Activated CD4-positive, alpha-beta T cell treated with anti-CD3 and anti-CD28 coated beads, Interleukin-2, amount 50 U/mL, for 1 hour (primary cell): ENCODE data around the gene CHMP1B.
"Not testable (repeated sequence)": the region's sequence is repeated elsewhere in the genome, so short reads cannot be mapped to it uniquely, and the experiment has no call there.

Experiments used
- DNase-seq: peaks from one replicate; pipeline ENCODE4 v3.0.0-alpha.2; 2020

CHMP1B gene

DNA sequence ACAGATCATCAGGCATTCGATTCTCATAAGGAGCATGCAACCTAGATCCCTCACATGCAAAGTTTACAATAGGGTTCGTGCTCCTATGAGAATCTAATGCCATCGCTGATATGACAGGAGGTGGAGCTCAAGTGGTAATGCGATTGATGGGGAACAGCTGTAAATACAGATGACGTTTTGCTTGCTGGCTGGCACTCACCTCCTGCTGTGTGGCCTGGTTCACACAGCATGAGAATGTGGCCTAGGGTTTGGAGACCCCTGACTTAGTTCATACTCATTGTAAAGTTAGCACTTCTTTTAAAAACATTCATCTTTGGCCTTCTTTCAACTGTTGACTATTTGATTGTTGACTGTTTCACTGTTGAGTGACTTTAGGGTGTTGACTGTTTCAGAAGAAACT lies 8.7 kb upstream of the CHMP1B start:
- DNase-seq, result no peak

DNA sequence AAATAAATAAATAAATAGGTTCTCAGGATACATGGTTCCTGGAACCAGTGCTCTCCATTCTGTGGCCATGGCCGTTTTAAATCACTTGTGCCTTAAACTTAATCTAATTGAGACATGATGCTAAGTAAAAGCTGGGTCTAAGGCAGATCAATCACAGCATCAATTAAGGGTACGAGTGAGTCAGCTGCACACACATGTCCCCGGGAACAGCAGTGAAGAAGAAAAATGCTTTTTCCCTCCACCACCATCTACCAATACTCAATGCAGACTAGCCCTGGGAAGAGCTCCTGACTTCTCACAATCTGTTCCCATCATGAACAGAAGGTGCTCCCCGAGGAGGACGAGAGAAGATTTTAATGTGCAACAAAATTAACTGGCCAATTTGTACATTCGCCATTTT lies 6.8 kb upstream of the CHMP1B start:
- no peak for DNase-seq

DNA sequence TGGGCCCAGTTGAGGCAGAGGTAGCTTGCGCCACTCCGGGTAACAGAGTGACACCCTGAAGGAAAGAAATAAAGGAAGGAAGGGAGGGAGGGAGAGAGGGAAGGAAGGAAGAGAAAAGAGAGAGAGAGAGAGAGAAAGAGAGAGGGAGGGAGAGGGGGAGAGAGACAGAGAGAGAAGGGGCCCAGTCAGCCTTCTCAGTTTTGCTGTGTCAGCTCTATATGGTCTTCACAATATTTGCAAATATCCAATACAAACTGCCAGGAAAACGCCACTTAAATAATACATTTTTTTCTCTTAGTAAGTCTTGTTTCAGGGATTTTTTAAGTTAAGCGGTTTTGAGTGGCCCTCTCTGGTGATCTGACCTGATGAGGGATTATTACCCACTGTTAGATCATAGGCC lies 5.6 kb upstream of the CHMP1B start:
- DNase-seq, result no peak

DNA sequence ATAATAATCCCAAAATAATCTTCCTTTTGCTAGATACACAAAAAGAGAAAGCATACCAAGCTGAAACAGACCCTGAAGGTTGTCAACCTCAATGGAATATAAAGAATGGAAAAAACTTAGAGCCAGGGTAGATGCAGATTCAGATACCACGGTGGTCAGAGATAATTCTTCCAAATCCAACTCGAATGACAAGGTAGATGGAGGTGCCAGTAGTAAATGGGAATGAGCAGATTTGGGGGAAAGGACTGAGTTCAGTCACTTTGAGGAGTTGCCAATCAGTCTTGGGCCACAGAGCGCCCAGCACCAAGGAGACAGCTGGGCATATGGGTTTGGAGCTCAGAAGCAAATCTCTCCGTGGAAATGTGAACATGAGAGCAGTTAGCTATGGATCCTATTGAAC lies 3.4 kb upstream of the CHMP1B start:
- DNase-seq, result no peak

DNA sequence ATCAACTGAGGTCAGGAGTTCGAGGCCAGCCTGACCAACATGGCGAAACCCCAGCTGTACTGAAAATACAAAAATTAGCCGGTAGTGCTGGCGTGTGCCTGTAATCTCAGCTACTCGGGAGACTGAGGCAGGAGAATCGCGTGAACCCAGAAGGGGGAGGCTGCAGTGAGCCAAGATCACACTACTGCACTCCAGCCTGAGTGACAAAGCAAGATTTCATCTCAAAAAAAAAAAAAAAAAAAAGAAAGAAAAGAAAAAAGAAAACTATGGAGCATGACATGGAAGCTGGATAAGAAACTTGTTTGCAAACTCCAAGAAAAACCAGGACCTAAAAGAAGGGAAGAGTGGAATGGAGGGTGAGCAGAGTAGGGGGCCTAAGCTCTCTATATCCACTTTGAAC lies 1.9 kb upstream of the CHMP1B start:
- DNase-seq, result no peak

DNA sequence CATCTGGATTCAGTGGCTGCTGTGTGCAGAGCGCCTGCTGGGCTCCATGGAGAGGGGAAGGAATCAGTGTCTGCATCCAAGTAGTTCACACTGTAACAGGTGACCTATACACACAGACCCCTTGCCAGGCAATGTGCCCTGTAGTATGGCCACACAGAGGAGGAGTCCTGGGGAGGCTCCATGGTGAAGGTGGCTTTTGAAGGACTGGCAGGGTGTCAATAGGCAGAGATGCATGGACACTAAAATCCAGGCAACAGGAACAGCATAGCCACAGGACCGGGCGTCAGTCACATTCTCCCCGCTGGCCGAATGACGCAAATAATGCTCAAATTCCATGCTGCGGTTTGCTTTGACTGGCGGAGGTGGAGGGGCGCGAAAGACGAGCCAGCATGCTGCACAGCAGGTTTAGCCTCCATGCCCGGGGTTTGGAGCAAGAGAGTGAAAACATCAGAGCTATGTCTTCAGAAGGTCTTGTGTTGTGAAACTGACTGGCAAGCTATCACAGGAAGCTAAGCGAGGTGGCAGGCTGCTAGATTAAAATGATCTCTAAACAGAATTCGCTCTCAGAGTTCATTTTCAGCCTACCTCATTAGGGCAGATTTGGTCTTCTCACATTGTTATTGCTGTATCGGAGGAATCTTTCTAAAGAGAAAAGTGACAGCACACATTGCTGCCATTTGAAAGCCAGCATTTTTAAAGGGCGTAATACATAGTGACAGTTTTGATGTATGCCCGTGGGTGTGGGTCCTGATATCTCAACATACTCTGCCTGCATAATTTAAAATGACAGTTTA lies 1.2 kb upstream of the CHMP1B start:
- peak; percentile 73 for DNase-seq

DNA sequence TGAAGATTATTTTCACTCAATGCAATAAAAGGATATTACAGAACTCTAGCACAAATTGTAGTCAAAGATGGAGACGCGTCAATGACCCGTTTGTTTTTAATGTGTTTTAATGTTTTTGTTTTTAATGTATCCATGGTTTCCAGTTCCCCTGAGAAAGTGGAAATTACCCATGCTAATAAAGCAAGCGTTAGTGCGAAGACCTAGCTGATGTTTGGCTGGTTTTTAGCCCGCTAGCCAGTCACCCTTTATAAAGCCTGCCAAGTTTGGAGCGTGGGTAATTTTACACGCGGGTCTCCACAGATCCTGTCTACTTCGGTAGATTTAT lies 430 bp upstream of the CHMP1B start:
- DNase-seq, result no peak

DNA sequence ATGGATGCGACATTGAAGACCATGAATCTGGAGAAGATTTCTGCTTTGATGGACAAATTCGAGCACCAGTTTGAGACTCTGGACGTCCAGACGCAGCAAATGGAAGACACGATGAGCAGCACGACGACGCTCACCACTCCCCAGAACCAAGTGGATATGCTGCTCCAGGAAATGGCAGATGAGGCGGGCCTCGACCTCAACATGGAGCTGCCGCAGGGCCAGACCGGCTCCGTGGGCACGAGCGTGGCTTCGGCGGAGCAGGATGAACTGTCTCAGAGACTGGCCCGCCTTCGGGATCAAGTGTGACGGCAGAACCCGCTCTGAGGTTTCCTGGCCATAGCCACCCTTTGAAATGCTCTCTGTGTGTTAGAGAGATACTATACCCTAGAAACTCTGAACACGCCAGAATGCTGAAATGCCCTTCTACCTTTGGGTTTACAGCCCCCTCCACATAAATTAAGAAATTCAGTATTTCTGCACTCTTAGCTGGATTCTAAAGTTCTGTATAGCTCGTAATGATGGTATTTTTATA lies 659 bp downstream of the CHMP1B start:
- peak; percentile 50 for DNase-seq

DNA sequence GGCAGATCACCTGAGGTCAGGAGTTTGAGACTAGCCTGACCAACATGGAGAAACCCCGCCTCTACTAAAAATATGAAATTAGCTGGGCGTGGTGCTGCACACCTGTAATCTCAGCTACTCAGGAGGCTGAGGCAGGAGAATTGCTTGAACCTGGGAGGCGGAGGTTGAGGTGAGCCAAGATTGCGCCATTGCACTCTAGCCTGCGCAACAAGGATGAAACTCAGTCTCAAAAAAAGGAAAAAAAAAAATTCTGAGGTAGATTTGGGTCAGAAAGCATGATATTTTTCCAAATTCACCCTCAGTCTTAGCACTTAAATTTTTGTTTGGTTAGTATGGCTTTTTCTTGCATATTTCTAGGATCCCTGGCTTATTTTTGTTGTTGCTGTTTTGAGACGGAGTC lies 3.3 kb downstream of the CHMP1B start:
- not testable (repeated sequence) for DNase-seq

DNA sequence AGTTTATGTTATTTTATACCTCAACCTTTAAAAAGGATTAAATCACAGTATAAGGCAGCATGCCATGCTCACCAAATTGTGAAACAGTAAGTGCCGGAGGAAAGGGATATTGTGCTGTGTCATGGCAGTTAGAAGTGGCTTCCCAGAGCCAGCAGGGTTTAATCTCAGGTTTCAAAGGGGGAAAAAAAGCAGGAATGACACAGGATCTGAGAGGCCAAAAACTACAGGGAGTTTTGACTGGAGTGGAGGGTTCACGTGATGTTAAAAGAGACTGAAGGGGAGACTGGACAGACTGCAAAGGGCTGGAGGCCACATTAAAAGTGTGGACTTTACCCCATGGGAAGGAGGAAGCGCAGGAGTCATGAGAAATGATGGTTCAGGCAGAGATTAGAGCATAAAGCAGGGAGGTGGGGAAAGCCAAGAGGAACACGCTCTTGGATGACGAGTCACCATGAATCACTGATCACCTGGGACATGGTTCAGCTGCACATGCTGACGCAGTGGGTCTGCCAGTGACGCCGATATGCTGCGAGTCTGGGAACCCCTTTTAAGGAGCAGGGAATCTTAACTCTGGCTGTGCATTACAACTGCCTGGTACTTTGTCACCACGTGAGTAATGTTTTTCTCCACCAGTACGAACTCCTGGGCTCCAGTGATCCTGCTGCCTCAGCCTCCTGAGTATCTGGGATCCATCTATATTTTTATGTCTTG lies 6.1 kb downstream of the CHMP1B start:
- DNase-seq, result no peak

DNA sequence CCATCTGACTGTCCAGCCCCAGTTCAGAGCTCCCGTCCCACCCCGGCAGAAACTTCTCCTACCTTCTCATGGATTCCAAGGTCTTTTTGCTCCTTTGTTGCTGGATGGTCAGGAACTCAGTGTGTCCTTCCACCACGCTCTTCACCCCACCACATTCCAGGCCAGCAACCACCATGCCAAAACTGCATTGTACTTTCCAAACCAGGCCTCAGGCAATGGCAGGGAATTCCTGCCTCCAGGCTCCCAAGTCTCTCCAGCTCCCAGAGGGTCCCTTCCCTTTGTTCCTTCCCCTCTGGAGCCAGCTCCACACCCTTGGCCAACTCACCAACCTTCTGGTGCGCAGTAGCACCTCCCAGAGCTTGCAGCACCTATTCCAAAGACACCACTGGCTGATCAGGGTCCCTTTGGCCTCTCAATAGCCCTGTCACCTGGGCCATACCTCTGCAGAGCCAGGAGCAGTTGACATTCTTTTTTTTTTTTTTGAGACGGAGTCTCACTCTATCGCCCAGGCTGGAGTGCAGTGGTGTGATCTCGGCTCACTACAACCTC lies 8.1 kb downstream of the CHMP1B start:
- no peak for DNase-seq

DNA sequence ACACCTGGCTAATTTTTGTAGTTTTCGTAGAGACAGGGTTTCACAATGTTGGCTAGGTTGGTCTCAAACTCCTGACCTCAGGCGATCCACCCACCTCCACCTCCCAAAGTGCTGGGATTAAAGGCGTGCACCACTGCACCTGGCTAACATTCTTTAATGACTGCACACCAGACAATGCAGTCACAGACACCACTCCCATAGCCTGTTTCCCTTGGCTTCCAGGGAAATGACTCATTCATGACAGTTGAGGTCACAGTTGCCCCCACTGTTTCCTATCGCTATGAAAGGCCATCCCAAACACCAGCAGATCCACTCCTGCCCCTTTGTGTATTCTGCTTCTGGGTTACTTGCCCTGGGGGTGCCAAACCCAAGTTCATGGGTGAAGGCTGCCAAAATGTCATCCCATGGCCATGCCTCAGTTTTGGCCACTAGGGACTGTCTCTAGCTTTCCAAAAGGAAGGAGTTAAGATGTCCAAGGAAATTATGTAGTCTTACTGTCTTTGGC lies 8.7 kb downstream of the CHMP1B start:
- no peak for DNase-seq

DNA sequence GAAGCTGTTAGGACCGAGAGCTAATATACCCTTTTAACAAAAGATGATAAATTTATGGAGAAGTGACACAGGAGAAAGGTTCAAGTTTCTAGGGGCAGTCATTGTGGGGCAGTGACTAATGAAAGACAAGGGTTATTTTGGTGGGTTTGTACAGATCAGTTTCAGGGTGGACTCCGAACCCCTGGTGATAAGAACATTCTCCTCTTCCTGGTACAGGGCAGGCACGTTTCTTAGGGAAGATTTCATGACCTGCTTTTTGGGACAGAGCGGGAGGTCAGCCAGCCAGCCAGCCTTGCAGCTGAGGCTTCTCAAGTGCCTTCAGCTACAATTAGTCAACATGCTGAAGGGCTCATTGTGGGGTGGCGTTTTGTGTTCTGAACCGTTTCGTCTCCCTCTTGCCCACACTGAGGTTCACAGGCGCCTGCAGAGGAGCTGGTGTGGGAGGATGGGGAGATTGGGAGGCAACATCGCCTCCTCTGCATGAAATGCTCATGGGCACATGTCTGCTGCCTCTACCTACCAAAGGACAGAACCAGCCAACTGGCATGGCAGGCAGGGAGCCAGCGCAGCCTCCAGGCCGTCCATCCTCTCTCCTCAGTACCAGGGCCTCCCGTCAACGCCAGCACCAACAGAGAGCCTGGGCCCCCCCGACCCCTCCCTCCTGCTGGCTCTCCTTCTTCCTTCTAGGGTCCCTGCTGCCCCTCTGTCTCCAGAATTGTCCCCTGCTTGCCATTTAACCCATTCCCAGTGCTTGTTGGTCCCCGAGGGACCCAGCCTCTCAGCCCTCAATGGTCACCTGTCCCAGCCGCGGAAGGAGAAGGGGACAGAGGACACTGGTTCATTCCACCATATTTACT lies 9.6 kb downstream of the CHMP1B start:
- no peak for DNase-seq

DNA sequence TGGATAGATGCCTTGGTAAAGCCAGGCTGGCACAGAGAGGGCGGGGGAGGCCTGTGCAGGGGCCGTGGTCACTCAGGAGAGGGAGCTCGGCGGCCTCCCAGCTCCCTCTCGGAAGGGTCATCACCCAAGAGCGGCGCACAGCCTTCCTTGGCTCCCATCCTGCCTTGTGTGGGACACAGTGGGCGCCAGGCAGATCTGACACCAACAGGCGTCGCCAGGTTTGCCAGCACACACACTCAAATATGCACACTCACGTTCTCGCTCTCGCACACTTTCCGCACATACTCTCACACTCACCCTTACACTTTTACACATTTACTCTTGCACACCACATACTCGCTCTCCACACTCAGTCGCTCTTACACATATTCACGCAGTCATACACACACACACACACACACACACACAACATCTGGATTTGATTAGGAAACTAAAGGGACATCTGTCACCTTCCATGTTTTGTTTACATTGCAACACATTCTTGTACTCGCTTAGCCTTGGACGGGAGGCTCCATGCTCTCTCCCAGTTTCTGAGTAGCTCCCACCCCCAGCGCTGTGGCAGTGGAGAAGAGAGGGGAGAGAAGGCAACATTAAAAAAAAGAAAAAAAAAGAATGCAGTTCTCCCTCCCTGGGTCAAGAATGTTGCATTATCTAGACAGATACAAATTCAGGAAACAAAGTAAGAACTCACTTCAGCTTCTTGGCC lies 10.5 kb downstream of the CHMP1B start:
- no peak for DNase-seq

DNA sequence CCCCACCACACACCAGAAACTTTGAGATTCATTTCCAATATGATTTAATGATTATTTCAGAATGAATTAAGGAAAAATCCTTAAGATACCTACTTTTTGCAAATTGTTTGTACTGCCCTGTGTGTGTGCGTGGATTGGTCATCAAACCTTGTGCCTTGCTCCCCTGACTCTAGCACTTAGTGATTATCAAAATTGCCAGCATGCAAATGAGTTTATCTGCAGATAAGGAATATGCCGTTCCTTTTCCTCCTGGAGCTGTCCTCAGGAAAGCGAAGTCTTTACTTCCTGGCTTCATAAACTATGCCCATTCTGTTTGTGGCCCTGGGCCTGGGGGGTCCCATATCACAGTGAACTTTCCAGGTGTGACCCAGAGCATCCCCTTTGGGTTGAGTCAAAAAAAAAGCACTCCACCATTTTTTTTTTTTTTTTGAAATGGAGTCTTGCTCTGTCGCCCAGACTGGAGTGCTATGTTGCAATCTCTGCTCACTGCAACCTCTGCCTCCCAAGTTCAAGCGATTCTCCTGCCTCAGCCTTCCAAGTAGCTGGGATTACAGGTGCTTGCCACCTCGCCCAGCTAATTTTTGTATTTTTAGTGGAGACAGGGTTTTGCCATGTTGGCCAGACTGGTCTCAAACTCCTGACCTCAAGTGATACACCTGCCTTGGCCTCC lies 11.4 kb downstream of the CHMP1B start:
- DNase-seq, result no peak

DNA sequence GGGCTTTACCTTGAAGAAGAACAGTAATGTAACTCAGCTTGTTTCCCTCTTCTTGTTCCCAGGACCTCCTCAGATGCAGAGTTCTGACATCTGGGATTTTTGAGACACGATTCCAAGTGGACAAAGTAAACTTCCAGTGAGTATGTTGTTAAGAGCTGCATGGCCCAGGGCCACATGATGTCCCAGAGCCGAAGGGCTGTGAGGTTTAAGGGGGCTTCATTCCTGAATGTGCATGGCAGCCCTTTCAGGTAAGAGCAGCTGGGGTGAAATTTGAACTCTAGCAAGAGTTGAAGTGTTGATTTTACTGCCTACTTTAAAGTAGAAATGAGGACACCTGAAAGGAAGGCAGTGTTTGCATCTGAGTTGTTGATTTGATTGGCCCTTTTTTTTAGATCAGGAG lies 13.3 kb downstream of the CHMP1B start:
- no peak for DNase-seq

DNA sequence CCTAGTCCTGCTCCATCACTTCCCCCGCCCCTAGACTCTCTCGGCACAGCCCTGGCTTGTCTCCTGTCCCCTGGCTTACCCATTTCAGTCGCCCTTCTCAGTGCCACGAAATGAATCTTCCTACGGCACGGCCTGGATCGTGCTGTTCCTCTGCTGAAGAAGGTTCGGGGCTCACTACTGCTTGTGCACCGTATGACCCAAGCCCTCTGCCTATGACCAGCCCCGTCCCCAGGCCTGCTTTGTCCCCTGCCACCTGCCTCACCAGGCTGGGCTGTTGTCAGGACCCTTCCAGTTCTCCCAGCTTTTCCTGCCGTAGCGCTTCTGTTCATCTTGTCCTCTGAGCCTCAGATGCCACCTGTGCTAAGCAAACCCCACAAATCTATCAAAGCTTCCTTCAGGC lies 13.9 kb downstream of the CHMP1B start:
- DNase-seq, result no peak

DNA sequence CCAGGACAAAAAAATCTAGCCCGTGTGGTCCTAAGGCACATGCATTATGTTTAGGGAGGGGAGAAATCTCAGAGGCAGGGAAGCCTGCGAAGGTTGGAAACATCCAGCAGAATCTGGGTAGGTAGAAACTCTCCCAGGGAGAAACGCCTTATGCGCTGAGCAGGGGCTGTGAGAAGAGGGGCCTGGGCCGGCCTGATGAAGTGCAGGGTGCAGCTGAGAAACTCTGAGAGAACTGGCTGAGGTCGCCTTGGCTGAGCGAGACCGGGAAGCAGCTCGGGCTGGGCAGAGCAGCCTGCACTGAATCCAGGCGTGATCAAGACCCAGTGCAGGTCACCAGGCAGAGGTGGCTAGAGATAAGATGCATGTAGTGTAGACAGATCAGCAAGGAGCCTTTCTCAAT lies 15.1 kb downstream of the CHMP1B start:
- DNase-seq, result no peak

DNA sequence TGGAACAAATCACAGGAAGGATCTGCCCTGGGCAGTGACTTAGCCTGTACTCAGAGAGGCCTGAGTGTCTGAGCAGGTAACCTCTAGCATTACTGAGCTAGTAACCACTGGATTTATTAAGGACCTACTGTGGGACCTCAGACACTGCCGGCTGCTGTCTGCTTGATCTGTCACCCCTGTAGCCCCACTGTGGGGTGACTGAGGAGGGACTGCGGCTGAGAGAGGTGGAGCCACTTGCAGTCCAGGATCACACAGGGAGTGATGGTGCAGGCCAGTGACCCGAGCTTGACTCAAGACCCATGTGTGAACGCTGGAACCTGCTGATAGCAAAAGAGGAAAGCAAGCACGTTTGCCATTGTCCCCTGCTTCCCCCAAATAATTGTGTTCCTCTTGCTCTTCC lies 15.6 kb downstream of the CHMP1B start:
- DNase-seq, result no peak

DNA sequence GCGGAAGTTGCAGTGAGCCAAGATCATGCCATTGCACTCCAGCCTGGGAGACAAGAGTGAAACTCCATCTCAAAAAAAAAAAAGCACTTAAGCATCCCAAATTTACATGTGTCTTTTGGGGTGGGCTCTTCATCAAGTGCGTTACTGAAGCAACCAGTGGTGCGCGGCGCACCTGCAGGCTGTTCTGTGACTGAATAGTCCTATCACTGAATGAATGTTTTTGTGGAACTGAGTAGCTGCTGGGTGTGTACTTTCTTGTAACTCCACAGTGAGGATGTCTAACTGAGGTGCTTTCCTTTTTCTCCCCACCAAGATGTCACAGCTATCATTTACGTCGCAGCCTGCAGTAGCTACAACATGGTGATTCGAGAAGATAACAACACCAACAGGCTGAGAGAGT lies 17.0 kb downstream of the CHMP1B start:
- DNase-seq, result no peak

DNA sequence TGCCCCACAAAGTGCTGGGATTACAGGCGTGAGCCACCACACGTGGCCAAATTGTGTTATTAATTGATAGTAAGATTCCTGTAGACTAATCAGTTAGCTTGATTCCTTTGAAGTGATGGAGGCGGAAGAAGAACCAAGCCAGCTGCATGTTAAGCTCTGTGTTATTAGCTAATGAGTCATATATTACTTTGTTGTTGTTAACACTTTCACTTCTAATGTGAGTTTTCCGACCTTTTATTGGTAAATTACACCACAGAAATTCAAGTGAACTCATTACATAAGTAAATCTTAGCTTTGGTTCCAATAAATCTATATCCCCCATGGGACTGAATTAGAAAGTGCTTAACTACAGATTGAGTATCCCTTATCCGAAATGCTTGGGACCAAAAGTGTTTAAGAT lies 20.3 kb downstream of the CHMP1B start:
- DNase-seq, result no peak
